ENCODE data around the gene GIT2.

GIT2 gene

GRCh38 chr12:109995686-109996482 is at the start of gene GIT2:
Gene GIT2, minus strand, starts transcription at chr12:109996368. Its CDS starts 144 bp downstream, at chr12:109996224.
- H3K4me3 ChIP-seq (ENCODE audit: low read length): peak within 1 kb of the TSS; percentile 80
- no peak for TF ChIP-seq CTCF (conservative IDR thresholded peaks at IDR 0.05; ENCODE audit: low read depth, low read length)
- peak; percentile 63 for DNase-seq (ENCODE audit: low read depth)

- no peak for DNase-seq (ENCODE audit: low read depth)
- no peak overlapping the region for H3K4me3 ChIP-seq (ENCODE audit: low read length)
- TF ChIP-seq CTCF (conservative IDR thresholded peaks at IDR 0.05; ENCODE audit: low read depth, low read length): no peak
These were observed 46.1 kb upstream of the GIT2 start for GRCh38 chr12:110042264-110042663.

GRCh38 chr12:110039085-110039807 is 43.1 kb upstream of the GIT2 start:
- TF ChIP-seq CTCF (conservative IDR thresholded peaks at IDR 0.05; ENCODE audit: low read depth, low read length): no peak
- no peak for DNase-seq (ENCODE audit: low read depth)
- no peak overlapping the region for H3K4me3 ChIP-seq (ENCODE audit: low read length)

GRCh38 chr12:110038741-110039084 is 42.5 kb upstream of the GIT2 start:
- H3K4me3 ChIP-seq (ENCODE audit: low read length): no peak overlapping the region
- TF ChIP-seq CTCF (conservative IDR thresholded peaks at IDR 0.05; ENCODE audit: low read depth, low read length): no peak
- DNase-seq (ENCODE audit: low read depth): no peak

- TF ChIP-seq CTCF (conservative IDR thresholded peaks at IDR 0.05; ENCODE audit: low read depth, low read length): no peak
- no peak overlapping the region for H3K4me3 ChIP-seq (ENCODE audit: low read length)
- no peak for DNase-seq (ENCODE audit: low read depth)
These were observed 41.1 kb upstream of the GIT2 start for GRCh38 chr12:110037315-110037714.

- DNase-seq (ENCODE audit: low read depth): no peak
- no peak overlapping the region for H3K4me3 ChIP-seq (ENCODE audit: low read length)
- no peak for TF ChIP-seq CTCF (conservative IDR thresholded peaks at IDR 0.05; ENCODE audit: low read depth, low read length)
These were observed 39.5 kb upstream of the GIT2 start for GRCh38 chr12:110035534-110036104.
